ENCODE measurements around the gene CREB5.

Gene CREB5

GRCh38 chr7:28619256-28619655, 206.9 kb downstream of the CREB5 start:
- no peak for DNase-seq

GRCh38 chr7:28621369-28621841, 209.1 kb downstream of the CREB5 start:
- DNase-seq: no peak

- no peak for DNase-seq
Observed at GRCh38 chr7:28623105-28623730, 210.9 kb downstream of the CREB5 start.

GRCh38 chr7:28623863-28624262, 211.5 kb downstream of the CREB5 start:
- DNase-seq: peak; percentile 30

GRCh38 chr7:28625432-28625831, 213.1 kb downstream of the CREB5 start:
- DNase-seq: no peak

GRCh38 chr7:28626221-28626620, 213.9 kb downstream of the CREB5 start:
- DNase-seq: no peak

GRCh38 chr7:28626624-28627262, 214.4 kb downstream of the CREB5 start:
- DNase-seq: peak; percentile 20

GRCh38 chr7:28627263-28627653, 214.9 kb downstream of the CREB5 start:
- DNase-seq: no peak

GRCh38 chr7:28627896-28628295, 215.6 kb downstream of the CREB5 start:
- no peak for DNase-seq

GRCh38 chr7:28629216-28629842, 217.0 kb downstream of the CREB5 start:
- no peak for DNase-seq

- no peak for DNase-seq
Observed at GRCh38 chr7:28630350-28630749, 218.0 kb downstream of the CREB5 start.

GRCh38 chr7:28631995-28632394, 219.7 kb downstream of the CREB5 start:
- no peak for DNase-seq

GRCh38 chr7:28638914-28639313, 226.6 kb downstream of the CREB5 start:
- no peak for DNase-seq

- DNase-seq: no peak
Observed at GRCh38 chr7:28640001-28640400, 227.7 kb downstream of the CREB5 start.

GRCh38 chr7:28641752-28642545, 229.6 kb downstream of the CREB5 start:
- no peak for DNase-seq

- no peak for DNase-seq
Observed at GRCh38 chr7:28643188-28643569, 230.9 kb downstream of the CREB5 start.

- DNase-seq: no peak
Observed at GRCh38 chr7:28643584-28644340, 231.4 kb downstream of the CREB5 start.

GRCh38 chr7:28645866-28646265, 233.5 kb downstream of the CREB5 start:
- DNase-seq: no peak

- no peak for DNase-seq
Observed at GRCh38 chr7:28646376-28647075, 234.2 kb downstream of the CREB5 start.

- no peak for DNase-seq
Observed at GRCh38 chr7:28647076-28647421, 234.7 kb downstream of the CREB5 start.

- DNase-seq: no peak
Observed at GRCh38 chr7:28649189-28649588, 236.9 kb downstream of the CREB5 start.

- no peak for DNase-seq
Observed at GRCh38 chr7:28649811-28650210, 237.5 kb downstream of the CREB5 start.
